IMR-90 (cell line): Measurements from ENCODE around the gene EYS. TPM values are rescaled to one million over a fixed set of nuclear protein-coding genes. Genes with fewer than 3 reads are reported as not detected.

ENCODE experiments used
- ATAC-seq: fragments of 200-7000 bp; cut with Tn5 transposase; 2 replicates; pipeline ENCODE4 v1.9.1; 2020; ENCODE audit warnings: low read depth, mild to moderate bottlenecking, moderate library complexity
- BruUV-seq: library from RNA; stranded (reverse); fragments of 400-500 nt; replicated peaks from 2 replicates; lab custom pipeline; 2021; lab: Mats Ljungman, UMichigan
- CTCF ChIA-PET: fragments of 300-600 bp; formaldehyde crosslinking; extraction: SDS; loops from one replicate; lab custom pipeline; 2021; ENCODE audit warnings: antibody characterized with exemption; lab: Yijun Ruan, JAX
- POLR2A ChIA-PET: fragments of 300-600 bp; sonication (Branson Sonifier 250); formaldehyde crosslinking; loops from one replicate; lab custom pipeline; 2022; ENCODE audit warnings: antibody characterized with exemption; ENCODE audit not compliant: unreplicated experiment; lab: Charles Lee
- DNase-seq: peaks from one replicate; pipeline ENCODE4 v3.0.0; 2013
- H2AFZ ChIP-seq: replicated peaks from 2 replicates; pipeline ENCODE3; 2013; ENCODE audit warnings: low read length, mild to moderate bottlenecking; ENCODE audit not compliant: poor library complexity
- H2AK5ac ChIP-seq: 2 replicates; pipeline ENCODE4 v1.6.1; 2013; ENCODE audit warnings: low read depth, low read length, inconsistent platforms
- H2AK9ac ChIP-seq: replicated peaks from 2 replicates; pipeline ENCODE3; 2013; ENCODE audit warnings: mild to moderate bottlenecking, low read depth, low read length, moderate library complexity; ENCODE audit not compliant: poor library complexity
- H2BK120ac ChIP-seq: 2 replicates; pipeline ENCODE4 v1.6.1; 2013; ENCODE audit warnings: low read depth, low read length, inconsistent platforms
- H2BK15ac ChIP-seq: 3 replicates; pipeline ENCODE4 v1.6.1; 2013; ENCODE audit warnings: low read depth, low read length, inconsistent platforms
- H2BK20ac ChIP-seq: 2 replicates; pipeline ENCODE4 v1.6.1; 2013; ENCODE audit warnings: low read depth, mild to moderate bottlenecking, inconsistent platforms, low read length, moderate library complexity
- H2BK5ac ChIP-seq: 2 replicates; pipeline ENCODE4 v1.6.1; 2013; ENCODE audit warnings: mild to moderate bottlenecking, low read depth, low read length, inconsistent platforms; ENCODE audit not compliant: poor library complexity, severe bottlenecking
- H3K14ac ChIP-seq: replicated peaks from 2 replicates; pipeline ENCODE4 v1.6.1; 2013; ENCODE audit warnings: low read depth, low read length, inconsistent platforms
- H3K18ac ChIP-seq: 2 replicates; pipeline ENCODE4 v1.6.1; 2013; ENCODE audit warnings: low read depth, low read length, control low read depth
- H3K23ac ChIP-seq: 2 replicates; pipeline ENCODE4 v1.6.1; 2013; ENCODE audit warnings: low read depth, low read length, inconsistent platforms
- H3K27ac ChIP-seq: 2 replicates; pipeline ENCODE4 v1.5.1; 2013; ENCODE audit warnings: mild to moderate bottlenecking, control low read depth, low read length; ENCODE audit not compliant: insufficient read depth
- H3K27me3 ChIP-seq: 2 replicates; pipeline ENCODE4 v1.6.1; 2013; ENCODE audit warnings: low read length; ENCODE audit not compliant: control insufficient read depth, insufficient read depth
- H3K36me3 ChIP-seq: 2 replicates; pipeline ENCODE4 v1.6.1; 2013; ENCODE audit warnings: low read length, mixed read lengths; ENCODE audit not compliant: control insufficient read depth, insufficient read depth
- H3K4ac ChIP-seq: 2 replicates; pipeline ENCODE4 v1.6.1; 2013; ENCODE audit warnings: low read depth, low read length, inconsistent platforms
- H3K4me1 ChIP-seq: 2 replicates; pipeline ENCODE4 v1.6.1; 2013; ENCODE audit warnings: low read length, mixed read lengths; ENCODE audit not compliant: control insufficient read depth, insufficient read depth
- H3K4me2 ChIP-seq: 2 replicates; pipeline ENCODE4 v1.6.1; 2013; ENCODE audit warnings: low read depth, mild to moderate bottlenecking, control low read depth, low read length, moderate library complexity
- H3K4me3 ChIP-seq: 2 replicates; pipeline ENCODE4 v1.5.1; 2013; ENCODE audit warnings: low read depth, mild to moderate bottlenecking, control low read depth, low read length, moderate library complexity; ENCODE audit not compliant: insufficient read depth
- H3K56ac ChIP-seq: 2 replicates; pipeline ENCODE4 v1.6.1; 2013; ENCODE audit warnings: low read length, inconsistent platforms; ENCODE audit not compliant: insufficient read depth; ENCODE audit errors: extremely low read depth
- H3K79me1 ChIP-seq, 2 experiments: 2 replicates each; pipeline ENCODE4 v1.6.1; 2013; ENCODE audit warnings: low read length in 2 of 2, inconsistent platforms in 1 of 2, low read depth in 1 of 2
- H3K9ac ChIP-seq: 2 replicates; pipeline ENCODE4 v1.6.1; 2013; ENCODE audit warnings: low read depth, low read length, control low read depth
- H3K9me1 ChIP-seq: 2 replicates; pipeline ENCODE4 v1.6.1; 2013; ENCODE audit warnings: low read length, inconsistent platforms; ENCODE audit not compliant: insufficient read depth
- H3K9me3 ChIP-seq: 2 replicates; pipeline ENCODE4 v1.6.1; 2013; ENCODE audit warnings: low read length; ENCODE audit not compliant: control insufficient read depth, insufficient read depth
- H4K20me1 ChIP-seq: 2 replicates; pipeline ENCODE4 v1.6.1; 2013; ENCODE audit warnings: low read length, inconsistent platforms; ENCODE audit not compliant: insufficient read depth
- H4K5ac ChIP-seq: 2 replicates; pipeline ENCODE4 v1.6.1; 2013; ENCODE audit warnings: mild to moderate bottlenecking, low read depth, low read length, control low read depth
- H4K8ac ChIP-seq, 2 experiments: 2 replicates each; pipeline ENCODE4 v1.6.1; 2013; ENCODE audit warnings: low read depth in 2 of 2, low read length in 2 of 2, control low read depth in 1 of 2, inconsistent platforms in 1 of 2
- H4K91ac ChIP-seq: 2 replicates; pipeline ENCODE4 v1.6.1; 2013; ENCODE audit warnings: low read depth, low read length, inconsistent platforms; ENCODE audit not compliant: insufficient read depth
- BHLHE40 ChIP-seq: fragments of 150-350 bp; IDR thresholded peaks from 2 replicates; pipeline ENCODE4 v1.6.1; 2016; ENCODE audit warnings: mild to moderate bottlenecking, low read depth, low read length
- CEBPB ChIP-seq: IDR thresholded peaks from 2 replicates; pipeline ENCODE4 v1.6.1; 2012; ENCODE audit warnings: low read depth, low read length, improper control_type of control experiment
- CHD1 ChIP-seq: IDR thresholded peaks from 2 replicates; pipeline ENCODE4 v1.6.1; 2012; ENCODE audit warnings: low read depth, low read length, improper control_type of control experiment
- FOS ChIP-seq: fragments of 150-350 bp; IDR thresholded peaks from 2 replicates; pipeline ENCODE4 v1.6.1; 2016; ENCODE audit warnings: low read depth, low read length
- MAFK ChIP-seq: IDR thresholded peaks from 2 replicates; pipeline ENCODE4 v1.6.1; 2012; ENCODE audit warnings: low read depth, low read length, improper control_type of control experiment
- MXI1 ChIP-seq: IDR thresholded peaks from 2 replicates; pipeline ENCODE4 v1.6.1; 2012; ENCODE audit warnings: low read depth, mild to moderate bottlenecking, low read length, moderate library complexity, borderline replicate concordance
- POLR2A ChIP-seq: IDR thresholded peaks from 2 replicates; pipeline ENCODE4 v1.6.1; 2012; ENCODE audit warnings: mild to moderate bottlenecking, low read depth, low read length
- RAD21 ChIP-seq: IDR thresholded peaks from 2 replicates; pipeline ENCODE4 v1.6.1; 2012; ENCODE audit warnings: low read length, improper control_type of control experiment
- RCOR1 ChIP-seq: IDR thresholded peaks from 2 replicates; pipeline ENCODE4 v1.6.1; 2012; ENCODE audit warnings: mild to moderate bottlenecking, low read length, improper control_type of control experiment; ENCODE audit not compliant: insufficient replicate concordance
- RFX5 ChIP-seq: IDR thresholded peaks from 2 replicates; pipeline ENCODE4 v1.8.0; 2012; ENCODE audit warnings: low read depth, mild to moderate bottlenecking, low read length, moderate library complexity
- SMC3 ChIP-seq: fragments of 150-350 bp; IDR thresholded peaks from 2 replicates; pipeline ENCODE4 v1.6.1; 2016; ENCODE audit warnings: low read depth, mild to moderate bottlenecking, antibody characterized with exemption, low read length, moderate library complexity
- WGBS, 2 experiments: methylation state at CpG; one replicate each; pipeline versions ENCODE4 v1.1.5 to v1.1.7; 2013; ENCODE audit warnings: missing lambda C conversion rate in 2 of 2; ENCODE audit not compliant: insufficient read length in 1 of 2; ENCODE audit errors: extremely low coverage in 2 of 2; 5-methylcytosine and 5-hydroxymethylcytosine counted together
- dilution Hi-C: fragments of 300-500 bp; cut with HindIII; formaldehyde crosslinking; loops from one replicate; pipeline ENCODE4 v1.14.3; 2018; ENCODE audit warnings: low sequenced_read_pairs; ENCODE audit not compliant: unreplicated experiment
- in situ Hi-C: fragments of 300-500 bp; cut with MboI; formaldehyde crosslinking; loops from 3 replicates; pipeline ENCODE4 v1.14.3; 2019; ENCODE audit warnings: low sequenced_read_pairs, inconsistent platforms, mixed read lengths
- intact Hi-C: fragments of 100-400 bp; cut with micrococcal nuclease; formaldehyde crosslinking; loops from 2 replicates; pipeline ENCODE4 v1.10.0; 2022
- polyA plus RNA-seq, 3 experiments: library from polyadenylated mRNA; depleted of rRNA; stranded (reverse); fragments of >200 nt; gene quantifications; 2 replicates each; pipeline ENCODE4 v1.2.3, GENCODE V29; 2012; ENCODE audit warnings: low replicate concordance in 1 of 3
- total RNA-seq: library from RNA; depleted of rRNA; stranded (reverse); fragments of >200 nt; gene quantifications from 2 replicates; pipeline ENCODE4 v1.2.3, GENCODE V29; 2012
- TF ChIP-seq, protein P1 (sequence below): conservative IDR thresholded peaks from 2 replicates; pipeline ENCODE4 v1.5.1; 2012; ENCODE audit warnings: mild to moderate bottlenecking, low read depth, low read length, improper control_type of control experiment
- TF ChIP-seq, protein P2 (sequence below): fragments of 150-350 bp; IDR thresholded peaks from 2 replicates; pipeline ENCODE4 v1.6.1; 2016; ENCODE audit warnings: low read depth, mild to moderate bottlenecking, low read length, moderate library complexity, borderline replicate concordance
- TF ChIP-seq, protein P3 (sequence below): fragments of 150-350 bp; IDR thresholded peaks from 2 replicates; pipeline ENCODE4 v1.6.1; 2017; ENCODE audit warnings: mild to moderate bottlenecking, antibody characterized with exemption, low read length, low read depth

The EYS gene
- total and polyA plus RNA-seq, 2 of the 4 experiments (the other 2 are of a cell fraction), result under 0.01 TPM; not detected in 1

- ATAC-seq (no peak), DNase-seq (no peak)
- Histone ChIP-seq H3K79me1 (no peaks in the 10 kb centered on the region), H4K91ac (no peak overlapping the region), H3K4ac (no peak overlapping the region), H3K4me2 (no peak overlapping the region), H3K14ac (no peak overlapping the region), H3K4me3 (no peak overlapping the region), H2AFZ (no peak overlapping the region), H2AK9ac (no peak overlapping the region), H3K56ac (no peak overlapping the region), H3K36me3 (no peaks in the 10 kb centered on the region), H2BK5ac (no peak overlapping the region), H2AK5ac (no peak overlapping the region), H2BK15ac (no peak overlapping the region), H3K9me1 (peaks cover 3% of the 10 kb centered on the region; the same call in 1 of the 2 replicates), H3K18ac (no peak overlapping the region), H4K20me1 (no peaks in the 10 kb centered on the region), H3K27ac (no peak overlapping the region), H3K4me1 (no peaks in the 10 kb centered on the region), H3K27me3 (no peaks in the 10 kb centered on the region), H3K9ac (no peak overlapping the region), H3K9me3 (no peaks in the 10 kb centered on the region), H2BK20ac (no peak overlapping the region), H4K8ac (no peak overlapping the region), H3K23ac (no peak overlapping the region), H4K5ac (no peak overlapping the region), H2BK120ac (no peak overlapping the region)
- no TSS peak for BruUV-seq
- dilution Hi-C loops, result no loop called here
- in situ Hi-C loops, result no loop called here
- WGBS, 2 experiments, result no CpG with 5 or more reads among the region's 1 CpG
- intact Hi-C loops, result no loop called here
- TF ChIP-seq MAFK (no peak), SMC3 (no peak), MXI1 (no peak), RFX5 (no peak), FOS (no peak), RCOR1 (no peak), CHD1 (no peak), RAD21 (no peak), POLR2A (no peak), BHLHE40 (no peak), CEBPB (no peak)
- TF ChIP-seq, protein P1, sequence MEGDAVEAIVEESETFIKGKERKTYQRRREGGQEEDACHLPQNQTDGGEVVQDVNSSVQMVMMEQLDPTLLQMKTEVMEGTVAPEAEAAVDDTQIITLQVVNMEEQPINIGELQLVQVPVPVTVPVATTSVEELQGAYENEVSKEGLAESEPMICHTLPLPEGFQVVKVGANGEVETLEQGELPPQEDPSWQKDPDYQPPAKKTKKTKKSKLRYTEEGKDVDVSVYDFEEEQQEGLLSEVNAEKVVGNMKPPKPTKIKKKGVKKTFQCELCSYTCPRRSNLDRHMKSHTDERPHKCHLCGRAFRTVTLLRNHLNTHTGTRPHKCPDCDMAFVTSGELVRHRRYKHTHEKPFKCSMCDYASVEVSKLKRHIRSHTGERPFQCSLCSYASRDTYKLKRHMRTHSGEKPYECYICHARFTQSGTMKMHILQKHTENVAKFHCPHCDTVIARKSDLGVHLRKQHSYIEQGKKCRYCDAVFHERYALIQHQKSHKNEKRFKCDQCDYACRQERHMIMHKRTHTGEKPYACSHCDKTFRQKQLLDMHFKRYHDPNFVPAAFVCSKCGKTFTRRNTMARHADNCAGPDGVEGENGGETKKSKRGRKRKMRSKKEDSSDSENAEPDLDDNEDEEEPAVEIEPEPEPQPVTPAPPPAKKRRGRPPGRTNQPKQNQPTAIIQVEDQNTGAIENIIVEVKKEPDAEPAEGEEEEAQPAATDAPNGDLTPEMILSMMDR, result no peak
- TF ChIP-seq, protein P2, sequence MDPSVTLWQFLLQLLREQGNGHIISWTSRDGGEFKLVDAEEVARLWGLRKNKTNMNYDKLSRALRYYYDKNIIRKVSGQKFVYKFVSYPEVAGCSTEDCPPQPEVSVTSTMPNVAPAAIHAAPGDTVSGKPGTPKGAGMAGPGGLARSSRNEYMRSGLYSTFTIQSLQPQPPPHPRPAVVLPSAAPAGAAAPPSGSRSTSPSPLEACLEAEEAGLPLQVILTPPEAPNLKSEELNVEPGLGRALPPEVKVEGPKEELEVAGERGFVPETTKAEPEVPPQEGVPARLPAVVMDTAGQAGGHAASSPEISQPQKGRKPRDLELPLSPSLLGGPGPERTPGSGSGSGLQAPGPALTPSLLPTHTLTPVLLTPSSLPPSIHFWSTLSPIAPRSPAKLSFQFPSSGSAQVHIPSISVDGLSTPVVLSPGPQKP, result no peak
- TF ChIP-seq, protein P3, sequence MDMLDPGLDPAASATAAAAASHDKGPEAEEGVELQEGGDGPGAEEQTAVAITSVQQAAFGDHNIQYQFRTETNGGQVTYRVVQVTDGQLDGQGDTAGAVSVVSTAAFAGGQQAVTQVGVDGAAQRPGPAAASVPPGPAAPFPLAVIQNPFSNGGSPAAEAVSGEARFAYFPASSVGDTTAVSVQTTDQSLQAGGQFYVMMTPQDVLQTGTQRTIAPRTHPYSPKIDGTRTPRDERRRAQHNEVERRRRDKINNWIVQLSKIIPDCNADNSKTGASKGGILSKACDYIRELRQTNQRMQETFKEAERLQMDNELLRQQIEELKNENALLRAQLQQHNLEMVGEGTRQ, result no peak
- ChIA-PET CTCF (interaction anchor here (0.6 kb wide), 1 partner anchor 8 kb away, joined by 3 read pairs; no protein-coding TSS in a partner anchor), POLR2A (no interaction called here)
These were observed 1560.9 kb downstream of the EYS start for GRCh38 chr6:64146094-64146493.
